ENCODE results near the gene RBP3.

Gene RBP3

DNA sequence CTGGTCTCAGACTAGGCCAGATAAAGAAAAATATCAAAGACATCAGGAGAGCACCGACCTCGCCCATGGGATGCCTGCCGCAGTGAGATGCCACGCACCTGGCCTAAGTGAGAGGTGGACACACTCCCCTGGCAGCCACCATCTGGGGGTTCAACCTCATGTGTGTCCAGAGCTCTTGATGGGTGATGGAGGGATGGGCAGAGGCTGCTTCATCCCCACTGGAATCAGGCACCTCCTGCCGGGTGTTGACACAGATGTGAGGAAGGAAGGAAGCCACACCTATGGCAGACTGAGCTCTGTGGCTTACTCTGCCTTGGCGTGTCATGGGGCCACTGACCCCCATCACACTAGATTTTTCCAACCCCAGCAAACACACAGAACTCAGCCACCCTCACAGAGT is 24.6 kb downstream of the RBP3 start:
- H3K4me1 ChIP-seq (ENCODE audit: control insufficient read depth in 2 of 2, insufficient read depth in 1 of 2, low read depth in 1 of 2, low read length in 2 of 2) = no peaks in the 10 kb centered on the region
- H2AFZ ChIP-seq (ENCODE audit: low read length) = no peak overlapping the region
- H2BK5ac ChIP-seq (ENCODE audit: low read length) = no peak overlapping the region
- no peak overlapping the region for H3K27ac ChIP-seq (replicated peaks; ENCODE audit: low read length)
- H3K4me2 ChIP-seq (ENCODE audit: insufficient read depth, low read length, poor library complexity, severe bottlenecking) = no peak overlapping the region
- H3K79me1 ChIP-seq (ENCODE audit: low read depth, low read length) = no peaks in the 10 kb centered on the region
- H3K27me3 ChIP-seq (ENCODE audit: control insufficient read depth in 3 of 3, insufficient read depth in 3 of 3, low read depth in 1 of 3, low read length in 3 of 3) = no peaks in the 10 kb centered on the region
- no peak overlapping the region for H3K23ac ChIP-seq (ENCODE audit: low read depth, low read length, poor library complexity)
- no peak overlapping the region for H4K91ac ChIP-seq (ENCODE audit: low read depth, low read length, poor library complexity)
- no peak overlapping the region for H3K9ac ChIP-seq (ENCODE audit: low read depth, low read length, poor library complexity)
- no peaks in the 10 kb centered on the region for H3K36me3 ChIP-seq (replicated peaks in 1 of 2; ENCODE audit: control insufficient read depth in 2 of 2, insufficient read depth in 2 of 2, low read length in 2 of 2)
- H2AK5ac ChIP-seq (ENCODE audit: low read depth, low read length) = no peak overlapping the region
- no peak overlapping the region for H2BK120ac ChIP-seq (ENCODE audit: low read depth, low read length)
- DNase-seq (ENCODE audit: low spot score) = no peak
- H4K8ac ChIP-seq (ENCODE audit: low read depth, low read length) = no peak overlapping the region
- H3K4ac ChIP-seq (ENCODE audit: low read length) = no peak overlapping the region
- H3K4me3 ChIP-seq (ENCODE audit: low read length in 2 of 2) = no peak overlapping the region
- H3K9me3 ChIP-seq (replicated peaks in 1 of 2; ENCODE audit: control insufficient read depth in 2 of 2, insufficient read depth in 1 of 2, low read depth in 1 of 2, low read length in 2 of 2) = no peaks in the 10 kb centered on the region
- H3K18ac ChIP-seq (ENCODE audit: low read length) = no peak overlapping the region
- H2BK15ac ChIP-seq (ENCODE audit: low read length) = no peak overlapping the region
- WGBS, 2 donors (ENCODE audit: extremely low coverage in 2 of 2, insufficient read length in 2 of 2, insufficient replicate concordance in 1 of 2) = no CpG with 5 or more reads among the region's 6 CpGs
- no peak overlapping the region for H3K14ac ChIP-seq (ENCODE audit: low read length)
- no peak overlapping the region for H2BK12ac ChIP-seq (ENCODE audit: low read length)

DNA sequence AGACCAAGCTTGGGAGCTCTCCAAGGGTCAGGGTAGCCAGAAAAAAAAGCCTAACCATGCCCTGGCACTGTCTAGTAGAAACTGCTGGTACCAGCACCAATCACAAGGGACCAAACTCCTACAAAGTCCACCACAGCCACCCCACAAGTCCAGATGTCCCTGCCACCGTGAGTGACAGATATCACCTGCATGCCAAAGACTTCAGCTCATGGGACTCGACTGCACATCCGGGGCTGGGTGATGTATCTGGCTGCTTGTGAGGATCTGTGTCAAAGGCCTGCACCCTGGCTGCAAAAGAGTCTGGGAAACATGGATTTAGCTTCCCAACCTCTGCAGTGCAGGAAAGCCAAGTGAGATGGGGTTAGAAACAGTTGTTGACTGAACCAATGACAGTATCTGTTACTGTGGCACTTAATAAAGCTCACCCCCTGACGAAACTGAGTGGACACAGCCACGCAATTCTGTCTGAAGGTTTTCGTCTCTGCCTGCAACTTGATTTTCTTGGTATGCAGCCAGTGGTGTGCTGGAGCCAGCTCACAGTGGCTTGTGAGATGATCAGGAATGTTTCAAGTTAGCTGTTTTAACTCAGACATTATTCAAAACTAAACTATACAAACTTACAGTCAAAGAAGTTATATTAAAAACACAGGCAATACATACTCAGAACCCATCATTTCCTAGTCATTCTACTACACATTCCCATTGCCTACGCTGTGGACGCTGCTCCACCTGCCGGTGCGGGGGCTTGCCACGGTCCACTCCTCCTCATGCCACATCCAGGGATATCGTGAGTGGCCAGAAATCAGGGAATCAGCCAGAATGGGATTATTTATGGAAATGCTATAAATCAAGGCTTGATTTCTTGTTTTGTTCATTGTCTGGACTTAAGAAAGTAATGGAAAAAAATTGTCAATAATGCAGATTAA is 26.7 kb downstream of the RBP3 start:
- Histone ChIP-seq H4K91ac (ENCODE audit: low read depth, low read length, poor library complexity) (no peak overlapping the region), H3K14ac (ENCODE audit: low read length) (no peak overlapping the region), H3K9ac (ENCODE audit: low read depth, low read length, poor library complexity) (no peak overlapping the region), H3K4me3 (ENCODE audit: low read length in 2 of 2) (no peak overlapping the region), H2BK120ac (ENCODE audit: low read depth, low read length) (no peak overlapping the region), H3K4ac (ENCODE audit: low read length) (no peak overlapping the region), H3K27ac (replicated peaks; ENCODE audit: low read length) (no peak overlapping the region), H4K8ac (ENCODE audit: low read depth, low read length) (no peak overlapping the region), H3K23ac (ENCODE audit: low read depth, low read length, poor library complexity) (no peak overlapping the region), H3K4me2 (ENCODE audit: insufficient read depth, low read length, poor library complexity, severe bottlenecking) (no peak overlapping the region), H2AFZ (ENCODE audit: low read length) (no peak overlapping the region), H3K27me3 (ENCODE audit: control insufficient read depth in 3 of 3, insufficient read depth in 3 of 3, low read depth in 1 of 3, low read length in 3 of 3) (peaks cover 0 to 2% (median 0%) of the 10 kb centered on the region in 3 experiments), H2BK15ac (ENCODE audit: low read length) (no peak overlapping the region), H3K9me3 (replicated peaks in 1 of 2; ENCODE audit: control insufficient read depth in 2 of 2, insufficient read depth in 1 of 2, low read depth in 1 of 2, low read length in 2 of 2) (no peaks in the 10 kb centered on the region), H2BK5ac (ENCODE audit: low read length) (no peak overlapping the region), H2BK12ac (ENCODE audit: low read length) (no peak overlapping the region), H3K18ac (ENCODE audit: low read length) (no peak overlapping the region), H2AK5ac (ENCODE audit: low read depth, low read length) (no peak overlapping the region), H3K36me3 (replicated peaks in 1 of 2; ENCODE audit: control insufficient read depth in 2 of 2, insufficient read depth in 2 of 2, low read length in 2 of 2) (no peaks in the 10 kb centered on the region), H3K79me1 (ENCODE audit: low read depth, low read length) (no peaks in the 10 kb centered on the region), H3K4me1 (ENCODE audit: control insufficient read depth in 2 of 2, insufficient read depth in 1 of 2, low read depth in 1 of 2, low read length in 2 of 2) (no peaks in the 10 kb centered on the region)
- WGBS, 2 donors (ENCODE audit: extremely low coverage in 2 of 2, insufficient read length in 2 of 2, insufficient replicate concordance in 1 of 2) = no CpG with 5 or more reads among the region's 12 CpGs
- DNase-seq (ENCODE audit: low spot score) = no peak

DNA sequence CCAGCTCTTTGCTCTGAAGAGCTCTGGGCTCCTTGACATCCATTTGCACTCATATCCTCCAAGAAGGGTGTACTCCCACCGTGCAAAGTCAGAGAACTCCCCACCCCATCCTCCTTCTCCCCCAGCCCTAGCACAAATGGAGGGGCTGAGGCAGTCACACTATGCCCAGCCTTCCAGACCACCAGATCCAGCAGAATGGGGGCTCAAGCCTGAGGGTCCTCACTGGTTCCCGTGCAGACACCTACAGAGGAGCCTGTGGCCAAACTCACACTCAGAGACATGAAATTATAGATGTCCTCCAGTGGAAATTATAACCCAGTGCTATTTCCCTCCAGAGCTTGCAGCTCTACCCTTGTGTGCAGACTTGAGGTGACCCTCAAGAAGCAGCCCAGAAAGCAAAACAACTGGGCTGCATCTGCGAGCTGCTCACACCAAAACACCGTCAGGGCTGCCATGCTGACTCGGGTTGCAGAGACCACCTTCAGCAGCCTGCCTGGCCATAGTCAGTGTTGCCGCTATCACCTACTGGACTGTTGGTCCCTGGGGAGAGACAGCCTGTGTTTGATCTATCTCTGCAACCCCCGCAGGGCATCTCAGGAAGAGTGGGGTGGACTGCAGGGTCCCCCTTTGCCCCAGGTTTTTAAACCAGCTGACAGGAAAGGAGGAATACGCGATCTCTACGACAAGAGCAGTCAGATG is 28.5 kb downstream of the RBP3 start:
- no peak overlapping the region for H2BK5ac ChIP-seq (ENCODE audit: low read length)
- WGBS, 2 donors (ENCODE audit: extremely low coverage in 2 of 2, insufficient read length in 2 of 2, insufficient replicate concordance in 1 of 2) = no CpG with 5 or more reads among the region's 10 CpGs
- no peak for DNase-seq (ENCODE audit: low spot score)

DNA sequence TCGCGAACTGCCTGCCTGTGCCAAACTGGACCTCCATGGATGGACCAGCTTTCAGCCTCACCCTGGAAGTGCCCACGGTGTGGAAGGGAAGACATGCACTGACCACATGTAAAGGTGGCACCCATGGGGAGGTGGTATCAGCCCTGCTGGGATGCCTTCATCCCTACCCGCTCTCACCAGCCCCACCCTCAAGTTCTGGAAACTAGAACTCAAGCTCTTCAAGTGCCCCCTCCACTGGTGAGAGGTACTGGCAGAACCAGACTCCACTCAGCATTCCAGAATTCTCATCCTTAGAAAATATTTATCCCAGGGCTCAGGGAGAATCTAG is 30.0 kb downstream of the RBP3 start:
- Histone ChIP-seq H3K27me3 (ENCODE audit: control insufficient read depth in 3 of 3, insufficient read depth in 3 of 3, low read depth in 1 of 3, low read length in 3 of 3) (peaks cover 0 to 20% (median 2%) of the 10 kb centered on the region in 3 experiments), H2BK5ac (ENCODE audit: low read length) (no peak overlapping the region), H3K4me2 (ENCODE audit: insufficient read depth, low read length, poor library complexity, severe bottlenecking) (no peak overlapping the region), H3K79me1 (ENCODE audit: low read depth, low read length) (no peaks in the 10 kb centered on the region), H3K14ac (ENCODE audit: low read length) (no peak overlapping the region), H2BK15ac (ENCODE audit: low read length) (no peak overlapping the region), H3K9ac (ENCODE audit: low read depth, low read length, poor library complexity) (peak overlapping the region; percentile 76), H2AFZ (ENCODE audit: low read length) (no peak overlapping the region), H3K4ac (ENCODE audit: low read length) (no peak overlapping the region), H4K91ac (ENCODE audit: low read depth, low read length, poor library complexity) (no peak overlapping the region), H3K27ac (replicated peaks; ENCODE audit: low read length) (no peak overlapping the region), H2BK120ac (ENCODE audit: low read depth, low read length) (no peak overlapping the region), H2AK5ac (ENCODE audit: low read depth, low read length) (no peak overlapping the region), H3K23ac (ENCODE audit: low read depth, low read length, poor library complexity) (no peak overlapping the region), H3K9me3 (replicated peaks in 1 of 2; ENCODE audit: control insufficient read depth in 2 of 2, insufficient read depth in 1 of 2, low read depth in 1 of 2, low read length in 2 of 2) (no peaks in the 10 kb centered on the region), H3K18ac (ENCODE audit: low read length) (no peak overlapping the region), H3K4me3 (ENCODE audit: low read length in 2 of 2) (no peak overlapping the region), H4K8ac (ENCODE audit: low read depth, low read length) (no peak overlapping the region), H3K36me3 (replicated peaks in 1 of 2; ENCODE audit: control insufficient read depth in 2 of 2, insufficient read depth in 2 of 2, low read length in 2 of 2) (no peaks in the 10 kb centered on the region), H3K4me1 (ENCODE audit: control insufficient read depth in 2 of 2, insufficient read depth in 1 of 2, low read depth in 1 of 2, low read length in 2 of 2) (no peaks in the 10 kb centered on the region), H2BK12ac (ENCODE audit: low read length) (no peak overlapping the region)
- no peak for DNase-seq (ENCODE audit: low spot score)
- no CpG with 5 or more reads among the region's 4 CpGs for WGBS, 2 donors (ENCODE audit: extremely low coverage in 2 of 2, insufficient read length in 2 of 2, insufficient replicate concordance in 1 of 2)

More for the DNA sequence above, 28.5 kb downstream of the RBP3 start:
- Histone ChIP-seq H4K8ac (ENCODE audit: low read depth, low read length) (no peak overlapping the region), H3K36me3 (replicated peaks in 1 of 2; ENCODE audit: control insufficient read depth in 2 of 2, insufficient read depth in 2 of 2, low read length in 2 of 2) (no peaks in the 10 kb centered on the region), H2BK15ac (ENCODE audit: low read length) (no peak overlapping the region), H3K4me1 (ENCODE audit: control insufficient read depth in 2 of 2, insufficient read depth in 1 of 2, low read depth in 1 of 2, low read length in 2 of 2) (no peaks in the 10 kb centered on the region), H3K14ac (ENCODE audit: low read length) (no peak overlapping the region), H2AK5ac (ENCODE audit: low read depth, low read length) (no peak overlapping the region), H3K27ac (replicated peaks; ENCODE audit: low read length) (no peak overlapping the region), H2BK12ac (ENCODE audit: low read length) (no peak overlapping the region), H4K91ac (ENCODE audit: low read depth, low read length, poor library complexity) (no peak overlapping the region), H3K27me3 (ENCODE audit: control insufficient read depth in 3 of 3, insufficient read depth in 3 of 3, low read depth in 1 of 3, low read length in 3 of 3) (peaks cover 0 to 9% (median 2%) of the 10 kb centered on the region in 3 experiments), H3K23ac (ENCODE audit: low read depth, low read length, poor library complexity) (no peak overlapping the region), H2AFZ (ENCODE audit: low read length) (no peak overlapping the region), H3K79me1 (ENCODE audit: low read depth, low read length) (no peaks in the 10 kb centered on the region), H3K4ac (ENCODE audit: low read length) (no peak overlapping the region), H3K4me3 (ENCODE audit: low read length in 2 of 2) (no peak overlapping the region), H3K4me2 (ENCODE audit: insufficient read depth, low read length, poor library complexity, severe bottlenecking) (no peak overlapping the region), H3K9ac (ENCODE audit: low read depth, low read length, poor library complexity) (no peak overlapping the region), H3K9me3 (replicated peaks in 1 of 2; ENCODE audit: control insufficient read depth in 2 of 2, insufficient read depth in 1 of 2, low read depth in 1 of 2, low read length in 2 of 2) (no peaks in the 10 kb centered on the region), H2BK120ac (ENCODE audit: low read depth, low read length) (no peak overlapping the region), H3K18ac (ENCODE audit: low read length) (no peak overlapping the region)
